Fibroblast of pulmonary artery (primary cell): ENCODE results near the gene OR6B1.

Experiments used
- DNase-seq: peaks from one replicate; pipeline ENCODE4 v3.0.0-alpha.2; 2010; ENCODE audit warnings: low read depth
- H3K4me3 ChIP-seq: replicated peaks from 2 replicates; pipeline ENCODE4 v1.5.1; 2011; ENCODE audit warnings: low read depth, mild to moderate bottlenecking, control low read depth, low read length, moderate library complexity
- TF ChIP-seq, protein P1 (sequence below): IDR thresholded peaks from 2 replicates; pipeline ENCODE4 v1.5.1; 2011; ENCODE audit warnings: mild to moderate bottlenecking, control low read depth, low read length, inconsistent platforms; ENCODE audit errors: missing control alignments

Gene OR6B1

DNA sequence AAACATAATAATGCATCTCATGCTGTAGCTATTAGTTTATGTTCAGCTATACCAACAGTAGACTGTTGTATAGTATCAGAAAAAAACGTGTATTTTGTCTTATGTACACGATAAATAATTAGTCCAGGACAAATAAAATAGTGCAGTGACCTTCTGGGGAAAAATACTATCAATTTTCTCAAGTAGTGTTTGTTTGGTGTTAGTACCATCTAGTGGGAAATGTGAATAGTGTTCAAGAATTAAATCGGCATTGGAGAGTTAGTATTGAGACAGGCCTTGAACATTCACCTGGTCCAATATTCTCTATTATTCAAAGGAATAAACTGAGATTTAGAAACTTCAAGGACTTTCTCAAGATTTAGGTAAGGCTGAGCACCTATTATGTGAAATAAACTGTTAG is 26.9 kb downstream of the OR6B1 start:
- H3K4me3 ChIP-seq = no peak overlapping the region
- DNase-seq = peak; percentile 76
- TF ChIP-seq, protein P1, sequence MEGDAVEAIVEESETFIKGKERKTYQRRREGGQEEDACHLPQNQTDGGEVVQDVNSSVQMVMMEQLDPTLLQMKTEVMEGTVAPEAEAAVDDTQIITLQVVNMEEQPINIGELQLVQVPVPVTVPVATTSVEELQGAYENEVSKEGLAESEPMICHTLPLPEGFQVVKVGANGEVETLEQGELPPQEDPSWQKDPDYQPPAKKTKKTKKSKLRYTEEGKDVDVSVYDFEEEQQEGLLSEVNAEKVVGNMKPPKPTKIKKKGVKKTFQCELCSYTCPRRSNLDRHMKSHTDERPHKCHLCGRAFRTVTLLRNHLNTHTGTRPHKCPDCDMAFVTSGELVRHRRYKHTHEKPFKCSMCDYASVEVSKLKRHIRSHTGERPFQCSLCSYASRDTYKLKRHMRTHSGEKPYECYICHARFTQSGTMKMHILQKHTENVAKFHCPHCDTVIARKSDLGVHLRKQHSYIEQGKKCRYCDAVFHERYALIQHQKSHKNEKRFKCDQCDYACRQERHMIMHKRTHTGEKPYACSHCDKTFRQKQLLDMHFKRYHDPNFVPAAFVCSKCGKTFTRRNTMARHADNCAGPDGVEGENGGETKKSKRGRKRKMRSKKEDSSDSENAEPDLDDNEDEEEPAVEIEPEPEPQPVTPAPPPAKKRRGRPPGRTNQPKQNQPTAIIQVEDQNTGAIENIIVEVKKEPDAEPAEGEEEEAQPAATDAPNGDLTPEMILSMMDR = peak; percentile 59

GRCh38 chr7:144027974-144028373 is 27.9 kb downstream of the OR6B1 start:
- TF ChIP-seq, protein P1 = no peak
- DNase-seq = peak; percentile 35
- no peak overlapping the region for H3K4me3 ChIP-seq

DNA sequence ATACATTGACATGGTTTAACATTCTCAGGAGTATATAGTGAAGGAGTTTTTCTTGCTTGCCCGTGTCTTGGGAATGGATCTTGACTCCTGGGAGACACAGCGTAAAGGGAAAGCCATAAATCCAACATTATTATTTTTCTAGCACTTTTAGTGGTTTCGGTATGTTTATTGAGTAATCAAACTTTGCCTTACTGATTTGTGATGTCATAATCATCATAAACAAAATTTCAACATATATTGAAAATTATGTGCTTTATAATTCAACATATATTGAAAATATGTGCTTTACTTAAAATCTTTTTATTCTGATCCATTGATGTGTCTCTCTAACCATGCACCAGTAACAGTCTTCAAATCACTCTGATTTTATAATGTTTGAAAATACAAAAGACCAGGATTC is 28.4 kb downstream of the OR6B1 start:
- TF ChIP-seq, protein P1 = no peak
- no peak for DNase-seq
- H3K4me3 ChIP-seq = no peak overlapping the region

- DNase-seq = no peak
- no peak overlapping the region for H3K4me3 ChIP-seq
- TF ChIP-seq, protein P1 = no peak
Observed at GRCh38 chr7:144032516-144032915, 32.4 kb downstream of the OR6B1 start.

DNA sequence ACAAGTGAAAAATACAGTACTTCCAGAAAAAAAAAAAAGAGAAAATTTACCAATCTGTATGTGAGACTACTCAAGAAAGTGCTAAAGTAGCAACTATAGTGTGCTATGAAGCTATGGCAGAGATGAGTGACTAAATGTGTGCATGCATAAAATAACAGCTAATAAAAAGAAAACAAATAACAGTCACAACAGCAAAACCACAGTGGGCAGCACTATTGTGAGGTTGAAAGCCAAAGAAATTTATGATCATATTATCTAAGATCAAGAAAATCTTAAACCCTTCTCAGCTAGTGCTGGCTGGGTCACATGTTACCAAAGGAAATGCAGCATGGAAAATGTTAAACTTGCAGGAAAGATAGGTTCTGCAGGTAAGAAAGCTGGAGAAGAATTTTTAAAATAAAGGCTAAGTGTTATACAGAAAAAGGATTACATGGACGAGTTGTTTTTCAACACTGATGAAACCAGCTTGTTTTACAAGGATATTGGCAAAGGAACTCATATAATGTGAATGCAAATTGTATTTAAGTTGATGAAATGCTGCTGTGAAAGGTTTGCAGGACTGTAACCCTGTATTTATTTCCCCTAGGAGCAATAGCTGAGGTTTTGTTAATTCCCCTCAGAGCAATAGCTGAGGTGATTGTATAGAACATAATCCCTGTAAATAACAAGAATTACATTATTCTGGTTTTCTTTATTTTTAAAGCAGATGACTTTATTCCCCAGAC is 33.0 kb downstream of the OR6B1 start:
- no peak overlapping the region for H3K4me3 ChIP-seq
- DNase-seq = no peak
- TF ChIP-seq, protein P1 = no peak

GRCh38 chr7:144035385-144035784 is 35.3 kb downstream of the OR6B1 start:
- no peak for DNase-seq
- H3K4me3 ChIP-seq = no peak overlapping the region
- TF ChIP-seq, protein P1 = no peak

DNA sequence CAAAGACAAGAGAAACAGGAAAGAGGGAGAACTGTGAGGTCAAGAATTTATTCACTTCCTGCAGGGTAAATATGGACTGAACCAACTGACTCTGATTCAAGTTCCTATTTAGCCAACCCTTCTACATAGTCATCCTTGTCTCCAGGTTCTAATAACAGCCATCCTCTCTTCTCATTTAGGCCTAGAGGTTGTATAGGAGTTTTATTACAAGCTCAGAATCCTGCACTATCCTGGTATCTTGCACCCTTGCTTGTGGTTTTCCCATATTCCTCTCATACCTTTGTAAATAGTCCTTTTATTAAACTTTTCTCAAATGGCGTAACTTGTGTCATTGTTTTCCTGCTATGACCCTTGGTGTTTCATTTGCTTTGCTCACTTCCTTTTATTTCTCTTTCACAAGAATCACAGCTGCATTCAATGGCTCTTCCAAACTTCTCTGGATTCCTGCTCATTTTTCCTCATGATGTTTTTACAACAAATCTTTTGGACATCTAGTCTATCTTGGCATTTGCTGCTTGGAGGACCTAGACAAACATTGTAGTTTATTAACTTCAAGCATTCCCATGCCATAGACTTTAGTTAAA is 36.3 kb downstream of the OR6B1 start:
- TF ChIP-seq, protein P1 = no peak
- H3K4me3 ChIP-seq = no peak overlapping the region
- DNase-seq = peak; percentile 61
